DMS53 (cell line): ENCODE data around the gene ERBB4.
"Not testable (repeated sequence)": the region's sequence is repeated elsewhere in the genome, so short reads cannot be mapped to it uniquely, and the experiment has no call there.

Experiments
- DNase-seq: peaks from one replicate; lab custom pipeline; 2025; lab: John Stamatoyannopoulos, UW

The ERBB4 gene

GRCh38 chr2:211598238-211598637 is 940.4 kb downstream of the ERBB4 start:
- no peak for DNase-seq

DNA sequence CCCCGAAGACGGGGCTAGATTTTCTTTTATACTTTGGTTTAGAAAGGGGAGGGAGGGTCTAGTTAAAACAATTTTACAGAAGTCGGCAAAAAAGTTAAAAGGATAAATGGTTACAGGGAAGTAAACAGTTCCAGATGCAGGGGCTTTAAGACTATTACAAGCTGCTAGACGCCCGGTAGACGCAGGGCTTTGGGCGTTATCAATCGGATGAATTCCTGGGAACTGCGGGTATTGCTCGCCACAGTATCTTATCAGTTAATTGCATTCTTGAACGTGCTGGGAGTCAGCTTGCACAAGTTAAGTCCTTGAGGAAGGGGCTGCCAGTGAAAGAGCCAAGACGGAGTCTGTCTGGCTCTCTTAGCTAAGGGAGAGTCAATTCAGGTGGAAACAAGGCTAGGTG is 946.6 kb downstream of the ERBB4 start:
- not testable (repeated sequence) for DNase-seq

- no peak for DNase-seq
These were observed 947.2 kb downstream of the ERBB4 start for GRCh38 chr2:211591426-211591825.

- DNase-seq: no peak
These were observed 970.2 kb downstream of the ERBB4 start for GRCh38 chr2:211568439-211568838.

GRCh38 chr2:211564441-211564840 is 974.2 kb downstream of the ERBB4 start:
- peak; percentile 10 for DNase-seq

- DNase-seq: no peak
These were observed 993.0 kb downstream of the ERBB4 start for GRCh38 chr2:211545582-211545981.

DNA sequence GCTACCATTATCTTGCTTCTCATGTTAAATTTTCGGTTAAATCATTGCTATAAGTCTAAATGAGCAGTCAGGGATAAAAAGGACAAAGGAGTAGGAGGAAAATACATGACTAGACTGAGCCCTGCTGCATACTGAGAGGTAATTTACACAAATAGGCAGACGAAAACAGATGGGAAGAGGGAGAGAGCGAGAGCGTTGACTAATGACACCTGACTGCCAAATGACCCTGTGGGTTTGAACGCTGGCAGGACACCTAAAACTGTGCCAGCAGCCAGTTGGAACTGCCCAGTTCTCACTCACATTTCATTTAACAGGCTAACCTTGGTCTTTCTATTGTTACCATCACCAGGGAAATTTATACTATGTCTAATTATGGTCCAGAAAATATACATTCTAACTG is 1004.0 kb downstream of the ERBB4 start:
- no peak for DNase-seq

DNA sequence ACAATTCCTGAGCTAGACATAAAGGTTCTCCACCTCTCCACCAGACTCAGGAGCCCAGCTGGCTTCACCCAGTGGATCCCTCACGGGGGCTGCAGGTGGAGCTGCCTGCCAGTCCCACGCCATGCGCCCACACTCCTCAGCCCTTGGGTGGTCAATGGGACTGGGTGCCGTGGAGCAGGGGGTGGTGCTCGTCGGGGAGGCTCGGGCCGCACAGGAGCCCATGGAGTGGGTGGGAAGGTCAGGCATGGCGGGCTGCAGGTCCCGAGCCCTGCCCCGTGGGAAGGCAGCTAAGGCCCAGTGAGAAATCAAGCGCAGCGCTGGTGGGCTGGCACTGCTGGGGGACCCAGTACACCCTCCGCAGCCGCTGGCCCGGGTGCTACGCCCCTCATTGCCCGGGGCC is 1014.4 kb downstream of the ERBB4 start:
- DNase-seq: not testable (repeated sequence)

GRCh38 chr2:211516537-211516936 is 1022.1 kb downstream of the ERBB4 start:
- DNase-seq: no peak

DNA sequence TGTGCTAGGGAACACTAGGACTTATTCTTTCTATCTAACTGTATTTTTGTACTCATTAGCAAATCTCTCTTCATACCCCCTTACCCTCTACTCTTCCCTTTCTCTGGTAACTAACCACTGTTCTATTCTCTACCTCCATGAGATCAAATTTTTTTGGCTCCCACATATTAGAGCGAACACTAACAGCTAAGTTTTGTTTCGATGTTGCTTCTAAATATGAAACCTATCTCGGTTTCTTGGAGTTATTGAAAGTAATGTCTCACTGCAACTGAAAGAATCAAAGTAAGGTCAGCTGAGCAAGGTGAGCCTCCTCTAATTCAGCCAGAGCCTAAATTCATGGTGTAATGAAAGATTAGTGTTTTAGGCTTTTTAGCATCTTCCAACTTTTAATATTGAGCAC is 1024.6 kb downstream of the ERBB4 start:
- DNase-seq: no peak

GRCh38 chr2:211513446-211513845 is 1025.2 kb downstream of the ERBB4 start:
- peak; percentile 35 for DNase-seq

DNA sequence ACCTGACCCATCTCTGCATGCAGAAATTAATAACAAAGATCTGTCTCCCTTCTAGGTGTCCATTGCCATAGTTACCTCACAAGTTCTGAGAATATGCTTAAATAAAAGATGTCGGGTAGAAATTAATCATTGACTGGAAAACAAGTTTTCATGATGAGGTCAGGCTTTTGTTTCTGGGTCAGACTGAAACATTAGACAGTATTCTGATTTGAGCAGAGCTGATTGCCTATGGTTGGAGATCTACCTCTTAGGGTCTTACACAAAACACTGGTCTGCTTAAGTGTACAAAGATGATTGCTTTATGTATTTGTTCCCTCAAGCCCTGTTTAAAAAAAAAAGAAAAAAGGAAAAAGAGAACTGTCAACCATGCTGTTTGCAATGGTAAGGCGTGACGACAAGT is 1025.8 kb downstream of the ERBB4 start:
- peak; percentile 82 for DNase-seq

DNA sequence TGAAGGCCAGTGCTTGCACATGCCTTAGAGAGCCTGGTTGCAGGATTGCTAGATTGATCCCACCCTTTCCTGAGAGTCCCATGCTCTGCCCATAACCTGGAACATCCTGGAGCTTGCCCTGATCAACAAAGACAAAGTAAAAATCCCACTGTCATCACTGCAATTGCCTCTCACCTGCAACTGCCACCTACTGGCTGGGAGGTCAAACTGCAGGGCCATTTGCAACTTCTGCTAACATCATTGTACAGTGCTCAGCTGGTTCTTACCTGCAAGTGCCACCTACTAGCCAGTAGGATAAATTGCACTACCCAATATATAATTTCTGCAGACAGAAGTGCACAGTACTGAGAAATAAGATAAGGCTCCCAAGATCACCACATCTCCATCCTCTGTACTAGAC is 1034.7 kb downstream of the ERBB4 start:
- peak; percentile 27 for DNase-seq

DNA sequence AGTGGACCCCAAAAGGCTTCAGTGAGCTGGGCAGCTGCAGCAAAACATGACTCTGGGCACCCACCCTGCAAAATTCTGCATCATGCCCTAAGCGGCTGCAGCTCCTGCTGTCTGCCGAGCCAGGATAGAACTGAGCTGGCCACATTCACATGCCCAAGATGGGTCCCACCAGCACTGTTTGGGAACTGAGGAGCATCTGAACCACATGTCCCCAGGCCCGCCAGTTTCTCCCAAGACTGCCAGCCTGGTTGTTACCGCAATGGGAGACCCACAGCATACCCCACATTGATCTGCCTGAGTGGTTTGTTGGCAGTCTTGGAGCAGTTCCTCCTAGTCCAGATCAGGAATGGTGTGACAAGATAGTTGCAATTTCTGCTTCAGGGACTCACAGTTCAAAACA is 1035.4 kb downstream of the ERBB4 start:
- no peak for DNase-seq

DNA sequence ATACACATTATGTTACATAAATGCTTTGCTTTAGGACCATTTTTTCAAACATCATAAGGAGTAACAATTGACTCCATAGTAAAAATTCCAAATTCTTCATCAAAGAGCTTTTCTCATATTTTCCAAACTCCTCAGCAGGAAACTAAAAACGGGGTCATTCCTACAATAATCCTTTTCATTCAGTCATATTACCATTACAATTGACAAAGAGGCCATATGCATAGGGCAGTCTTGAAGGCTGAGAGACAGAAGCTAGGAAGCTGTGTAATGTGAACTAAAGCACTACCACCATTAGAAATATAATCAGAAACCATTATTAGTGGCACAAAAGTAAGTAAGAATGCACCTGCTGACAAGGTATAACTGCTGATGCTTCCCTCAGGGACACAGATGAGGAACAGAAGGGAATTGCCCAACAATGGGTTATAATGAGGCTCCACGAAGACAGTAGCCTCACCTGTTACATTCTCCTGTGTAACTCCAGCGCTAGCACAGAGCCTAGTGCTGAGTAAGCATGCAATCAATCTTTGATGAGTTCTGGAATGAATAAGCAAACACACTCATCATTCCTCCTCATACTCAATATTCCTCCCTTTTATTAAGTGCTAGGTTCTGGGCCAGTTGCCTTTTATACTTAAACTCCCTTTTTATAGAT is 1039.9 kb downstream of the ERBB4 start:
- DNase-seq: no peak

DNA sequence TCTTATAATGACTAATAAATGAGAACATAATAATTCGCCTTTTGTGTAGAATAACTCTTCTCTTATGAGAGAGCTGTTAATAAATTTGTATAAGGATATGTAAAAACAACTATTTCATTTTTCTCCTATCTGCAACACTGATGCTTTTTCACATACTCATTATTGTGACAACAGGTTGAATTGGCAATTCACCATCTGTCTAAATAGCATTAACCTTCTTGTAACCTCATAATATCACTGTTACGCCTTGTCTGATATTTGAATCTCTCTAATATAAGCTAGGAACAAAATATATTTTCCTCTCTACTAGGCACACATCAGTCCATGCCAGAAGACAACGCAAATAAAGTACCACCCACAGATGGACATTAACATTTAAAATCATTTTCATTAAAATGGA is 1043.3 kb downstream of the ERBB4 start:
- DNase-seq: no peak

DNA sequence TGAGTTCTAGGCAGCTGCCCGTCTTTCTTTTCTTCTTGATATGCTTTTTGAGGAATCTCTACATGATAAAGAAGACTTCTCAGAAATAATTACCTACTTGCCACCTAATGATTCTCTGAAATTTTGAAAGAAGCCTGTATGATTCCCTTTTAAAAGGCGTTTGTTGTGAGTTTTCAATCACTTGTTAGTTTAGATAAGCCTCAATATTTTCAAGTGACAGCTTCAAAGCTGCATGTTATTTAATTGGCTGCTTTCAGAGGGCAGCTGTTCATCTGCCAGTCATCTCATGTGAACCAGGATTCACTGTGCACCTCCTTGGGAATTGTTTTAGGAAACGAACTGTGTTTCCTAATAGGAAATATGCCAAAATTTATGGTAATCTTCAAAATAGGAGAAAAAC is 1044.1 kb downstream of the ERBB4 start:
- no peak for DNase-seq

GRCh38 chr2:211494085-211494484 is 1044.5 kb downstream of the ERBB4 start:
- no peak for DNase-seq

GRCh38 chr2:211487733-211488132 is 1050.9 kb downstream of the ERBB4 start:
- DNase-seq: no peak

DNA sequence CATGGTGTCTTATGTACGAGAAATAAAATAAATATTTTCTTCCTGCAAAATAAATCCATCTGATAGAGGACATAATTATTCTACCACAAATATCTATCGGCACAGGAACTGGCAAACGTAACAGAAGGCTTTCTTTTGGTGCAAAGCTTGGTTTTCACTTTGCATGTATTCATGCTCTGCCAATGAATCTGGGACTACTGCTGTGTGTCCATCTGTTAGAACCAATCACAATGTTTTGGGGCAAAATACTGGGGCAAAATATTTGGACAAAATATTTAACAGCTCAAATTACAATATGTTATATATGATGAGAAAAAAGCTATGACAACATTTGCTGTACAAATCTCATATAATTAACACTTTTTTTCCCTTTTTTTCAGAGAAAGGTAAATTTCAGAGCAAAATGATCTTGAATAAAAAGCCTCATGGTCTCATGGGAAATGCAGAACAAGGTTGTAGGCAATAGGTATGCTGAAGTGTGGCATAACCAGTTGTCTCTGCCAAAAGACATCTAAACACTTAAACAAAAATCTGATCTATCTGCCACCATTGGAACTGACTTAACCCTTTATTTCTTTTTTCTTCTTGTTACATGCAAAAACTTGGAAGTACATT is 1059.0 kb downstream of the ERBB4 start:
- DNase-seq: no peak

- DNase-seq: no peak
These were observed 1060.9 kb downstream of the ERBB4 start for GRCh38 chr2:211477537-211478275.

- no peak for DNase-seq
These were observed 1065.5 kb downstream of the ERBB4 start for GRCh38 chr2:211473116-211473515.

DNA sequence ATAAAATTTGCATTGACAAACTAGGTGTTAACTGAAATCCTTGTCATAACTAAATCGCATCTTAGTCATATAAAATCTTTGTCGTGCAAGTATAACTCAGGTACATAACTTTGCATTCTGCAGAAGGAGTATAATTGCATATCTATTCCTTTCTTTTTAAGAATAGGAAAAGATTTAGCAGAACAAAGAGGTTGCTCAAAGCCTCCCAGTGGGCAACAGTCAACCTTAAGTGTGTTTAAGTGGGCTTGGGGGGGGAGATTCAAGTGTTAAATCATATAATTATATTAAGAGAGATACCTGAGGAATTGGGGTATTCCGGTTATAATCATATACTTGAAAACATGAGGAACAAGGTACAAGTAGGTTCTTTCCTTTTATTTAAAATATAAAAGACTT is 1068.9 kb downstream of the ERBB4 start:
- no peak for DNase-seq
